Psoas muscle (tissue), 8 donors: ENCODE results near the gene HAGHL. TPM values are rescaled to one million over a fixed set of nuclear protein-coding genes. Genes with fewer than 3 reads are reported as not detected.

Experiments
- ATAC-seq, 4 donors: fragments of 200-7000 bp; cut with Tn5 transposase; one replicate each; pipeline ENCODE4 v1.9.1; 2020; ENCODE audit warnings: moderate library complexity in 3 of 4, mild to moderate bottlenecking in 2 of 4
- DNase-seq, 2 donors: peaks; one replicate each; pipeline ENCODE4 v3.0.0-alpha.2; 2020
- H3K27ac ChIP-seq: fragments of 200-600 bp; one replicate; pipeline ENCODE4 v1.8.0; 2022
- H3K27me3 ChIP-seq, 3 donors: fragments of 200-600 bp in 1 of 3; one replicate each; pipeline versions ENCODE4 v1.6.1 to v1.8.0; 2013 to 2022; ENCODE audit warnings: low read length in 2 of 3, mild to moderate bottlenecking in 2 of 3, moderate library complexity in 1 of 3; ENCODE audit not compliant: insufficient read depth in 3 of 3
- H3K36me3 ChIP-seq, 2 donors: fragments of 200-600 bp in 1 of 2; one replicate each; pipeline versions ENCODE4 v1.6.1 to v1.8.0; 2013 to 2022; ENCODE audit warnings: low read depth in 1 of 2, mild to moderate bottlenecking in 1 of 2, moderate library complexity in 1 of 2; ENCODE audit not compliant: insufficient read depth in 1 of 2
- H3K4me1 ChIP-seq: fragments of 200-600 bp; one replicate; pipeline ENCODE4 v1.8.0; 2022
- H3K4me3 ChIP-seq: fragments of 200-600 bp; one replicate; pipeline ENCODE4 v1.8.0; 2022; ENCODE audit warnings: mild to moderate bottlenecking
- H3K9me3 ChIP-seq: fragments of 200-600 bp; one replicate; pipeline ENCODE4 v1.8.0; 2022
- CTCF ChIP-seq: fragments of 200-600 bp; IDR thresholded peaks from one replicate; pipeline ENCODE4 v1.8.0; 2022; ENCODE audit warnings: antibody characterized with exemption
- WGBS, 3 donors: extraction: QIAGEN DNeasy Blood & Tissue Kit; methylation state at CpG; one replicate each; pipeline versions ENCODE4 v1.1.6 to v1.1.7; 2013; 5-methylcytosine and 5-hydroxymethylcytosine counted together
- intact Hi-C, 2 donors: fragments of 100-400 bp; cut with DNase I; formaldehyde crosslinking; loops; one replicate each; pipeline versions ENCODE4 v1.11.0 to v1.14.2; 2022
- polyA plus RNA-seq, 3 donors: library from polyadenylated mRNA; stranded (reverse); fragments of 200-250 nt; gene quantifications; one replicate each; pipeline ENCODE4 v1.2.3, GENCODE V29; 2013
- total RNA-seq, 4 donors: library from RNA; stranded (reverse); fragmentation: NEBNext Ultra II Directional in 2 of 4; extraction: Animal tissue kit (Norgen Biotek cat#: 25700) in 2 of 4; gene quantifications; one replicate each; pipeline versions ENCODE4 v1.2.1 to v1.2.4, GENCODE V29; 2021 to 2023
- donor health status: healthy with polysubstance abuse.
- donor health status: DM: no; HTN: no; CAD: no; lungs with moderate emphysema.
- donor health status: Bipolar disorder and iron deficiency.
- donor health status: healthy.
- donor health status: DM: yes; HTN: yes; CAD: no.
- donor health status: DM: no; HTN: no; CAD: no.
- donor health status: DM: no; HTN: no; CAD: no.
- donor health status: DM: yes; HTN: yes; CAD: no.

HAGHL gene
- total and polyA plus RNA-seq, 7 donors, result 0.38 to 4.4 (median 0.58) TPM

- Histone ChIP-seq H3K9me3 (no peaks in the 10 kb centered on the region), H3K36me3 (peaks cover 5 to 33% of the 10 kb centered on the region in 2 donors), H3K4me3 (peak overlapping the region; percentile 85), H3K27ac (peak overlapping the region; percentile 97), H3K27me3 (no peaks in the 10 kb centered on the region), H3K4me1 (peaks cover 40% of the 10 kb centered on the region)
- 61 to 72% (median 65%) methylated on average over 28 of the region's 28 CpGs for WGBS, 3 donors
- no peak for DNase-seq
- TF ChIP-seq CTCF, result no peak
- ATAC-seq, result no peak
- intact Hi-C loops, result no loop called here
These were observed 45.0 kb upstream of the HAGHL start for GRCh38 chr16:681746-682427.

DNA sequence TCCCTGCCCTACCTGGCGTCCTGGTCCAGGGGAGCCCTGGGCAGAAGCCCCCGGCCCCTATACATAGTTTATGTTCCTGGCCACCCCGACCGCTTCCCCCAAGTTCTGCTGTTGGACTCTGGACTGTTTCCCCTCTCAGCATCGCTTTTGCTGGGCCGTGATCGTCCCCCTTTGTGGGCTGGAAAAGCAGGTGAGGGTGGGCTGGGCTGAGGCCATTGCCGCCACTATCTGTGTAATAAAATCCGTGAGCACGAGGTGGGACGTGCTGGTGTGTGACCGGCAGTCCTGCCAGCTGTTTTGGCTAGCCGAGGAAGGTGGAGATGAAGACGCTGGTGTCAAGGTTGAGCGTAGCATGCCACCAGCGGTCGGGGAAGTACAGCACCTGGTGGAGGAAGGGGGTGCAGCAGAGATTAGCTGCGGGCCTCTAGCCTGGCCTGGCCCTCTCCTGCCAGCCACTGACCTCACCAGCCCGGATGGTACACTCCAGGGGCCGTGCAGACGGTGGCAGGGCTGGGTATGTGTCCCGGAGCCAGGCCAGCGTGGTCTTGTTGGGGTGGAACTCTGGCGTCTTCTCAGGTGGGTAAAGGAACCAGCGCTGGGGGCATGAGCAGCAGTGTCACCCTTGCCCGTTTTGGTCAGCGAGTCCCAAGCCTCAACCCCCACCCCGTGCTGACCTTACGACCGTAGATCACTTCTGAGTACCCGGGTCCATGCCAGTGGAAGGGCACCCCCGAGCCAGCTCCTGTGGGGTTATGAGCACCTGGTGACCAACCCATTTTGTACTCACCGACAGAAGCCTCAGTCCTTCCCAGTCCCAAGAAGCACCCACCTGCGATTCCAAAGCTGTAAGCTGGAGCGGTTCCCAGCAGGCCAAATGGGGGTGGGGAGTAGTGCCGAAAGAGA lies 44.2 kb upstream of the HAGHL start:
- DNase-seq (no peak), ATAC-seq (no peak)
- Histone ChIP-seq H3K27me3 (no peaks in the 10 kb centered on the region), H3K27ac (no peak overlapping the region), H3K36me3 (peaks cover 5 to 34% of the 10 kb centered on the region in 2 donors), H3K4me1 (peaks cover 40% of the 10 kb centered on the region), H3K4me3 (peak overlapping the region; percentile 79), H3K9me3 (no peaks in the 10 kb centered on the region)
- WGBS, 3 donors, result 68 to 76% (median 70%) methylated on average over 36 of the region's 36 CpGs
- TF ChIP-seq CTCF, result no peak
- intact Hi-C loops, result no loop called here

DNA sequence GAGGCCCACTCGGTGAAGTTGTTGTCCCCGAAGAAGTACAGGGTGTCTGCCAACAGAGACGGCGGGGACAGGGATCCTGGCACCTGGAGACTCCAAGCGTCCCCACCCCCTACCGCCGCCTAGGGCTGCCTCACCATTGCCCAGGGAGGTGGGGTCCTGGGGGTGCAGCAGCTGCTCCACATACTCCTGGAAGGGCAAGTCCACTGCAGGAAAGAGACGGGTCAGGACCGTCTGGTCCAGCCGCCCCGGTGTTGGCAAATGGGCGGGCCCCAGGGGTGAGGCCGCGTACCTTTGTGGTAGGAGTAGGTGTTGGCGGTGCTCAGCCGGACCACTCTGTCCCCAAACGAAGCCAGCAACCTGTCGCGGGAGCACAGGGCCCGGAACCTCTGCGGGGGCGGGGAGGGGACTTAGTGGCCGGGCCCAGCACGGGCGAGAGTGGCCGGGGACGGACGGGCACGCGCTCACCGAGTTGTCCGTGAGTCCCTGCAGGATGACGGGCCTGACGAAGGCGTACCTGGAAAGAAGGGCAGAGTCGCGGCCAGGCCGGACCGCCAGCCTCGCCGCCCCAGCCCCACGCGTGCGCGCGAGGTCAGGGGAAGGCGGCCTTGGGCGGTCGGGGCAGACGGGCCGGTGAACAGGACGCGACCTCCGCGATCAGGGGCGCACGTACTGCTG lies 43.4 kb upstream of the HAGHL start:
- DNase-seq (no peak), ATAC-seq (no peak)
- peaks cover 43% of the 10 kb centered on the region for H3K4me1 ChIP-seq
- H3K27ac ChIP-seq, result peak overlapping the region; percentile 68
- peak overlapping the region; percentile 79 for H3K4me3 ChIP-seq
- H3K36me3 ChIP-seq, result peaks cover 5 to 34% of the 10 kb centered on the region in 2 donors
- no peaks in the 10 kb centered on the region for H3K27me3 ChIP-seq
- H3K9me3 ChIP-seq, result no peaks in the 10 kb centered on the region
- intact Hi-C loops, result no loop called here
- WGBS, 3 donors, result 12 to 17% (median 12%) methylated on average over 31 to 57 of the region's 57 CpGs
- no peak for TF ChIP-seq CTCF

DNA sequence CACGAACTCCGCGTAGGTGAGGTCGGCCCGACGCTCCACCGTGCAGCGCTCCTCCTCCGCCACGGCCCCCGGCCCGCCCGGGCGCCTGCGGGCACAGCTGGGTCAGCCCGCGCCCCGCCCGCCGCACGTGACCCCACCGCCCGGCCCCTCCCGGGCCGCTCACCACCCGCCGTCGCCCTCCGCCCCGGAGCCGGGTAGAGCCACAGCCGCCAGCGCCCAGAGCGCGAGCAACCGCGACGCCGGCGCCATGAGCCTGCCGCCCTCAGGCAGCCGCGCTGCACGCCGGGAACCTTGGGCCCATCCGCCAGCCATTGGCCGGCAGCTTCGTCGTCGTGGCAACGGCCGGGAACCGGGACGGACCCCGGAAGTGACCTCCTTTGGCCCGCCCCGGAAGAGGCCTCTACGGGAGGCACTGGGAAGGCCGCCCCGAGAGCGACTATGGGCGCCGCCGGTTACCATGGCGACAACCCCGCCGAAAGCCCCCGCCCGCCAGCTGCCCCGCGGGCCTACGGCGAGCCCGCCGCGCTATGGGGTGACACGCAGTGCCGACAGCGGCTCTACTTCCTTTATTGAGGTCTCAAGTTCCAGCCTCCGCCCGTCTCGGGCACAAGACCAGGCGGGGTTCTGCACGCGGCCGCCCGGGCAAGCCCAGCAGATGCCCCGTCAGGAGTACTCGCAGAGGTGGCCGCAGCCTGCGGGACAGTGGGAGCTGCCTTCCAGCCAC lies 42.7 kb upstream of the HAGHL start, which contains the start of gene JMJD8:
TSS of gene JMJD8 (minus strand) at position 264 of the 724 bp plus-strand sequence. CDS start at position 249, 15 bp downstream.
- Histone ChIP-seq H3K4me3 (peak within 1 kb of the TSS; percentile 79), H3K27me3 (no peaks in the 10 kb centered on the region), H3K36me3 (peaks cover 5 to 34% of the 10 kb centered on the region in 2 donors), H3K27ac (peak within 1 kb of the TSS; percentile 68), H3K9me3 (no peaks in the 10 kb centered on the region), H3K4me1 (peaks cover 50% of the 10 kb centered on the region)
- peak; percentile 69 to 75 (median 72) for ATAC-seq
- WGBS, 3 donors, result 1% methylated on average over 55 to 91 of the region's 91 CpGs
- peak; percentile 99 for DNase-seq
- intact Hi-C loops, result no loop called here
- no peak for TF ChIP-seq CTCF
